NCI-H1092 (cell line): ENCODE results near the gene AGTR1.
"Not testable (repeated sequence)": the region's sequence is repeated elsewhere in the genome, so short reads cannot be mapped to it uniquely, and the experiment has no call there.

Experiments used
- DNase-seq: peaks from one replicate; lab custom pipeline; 2025; lab: John Stamatoyannopoulos, UW

Gene AGTR1

DNA sequence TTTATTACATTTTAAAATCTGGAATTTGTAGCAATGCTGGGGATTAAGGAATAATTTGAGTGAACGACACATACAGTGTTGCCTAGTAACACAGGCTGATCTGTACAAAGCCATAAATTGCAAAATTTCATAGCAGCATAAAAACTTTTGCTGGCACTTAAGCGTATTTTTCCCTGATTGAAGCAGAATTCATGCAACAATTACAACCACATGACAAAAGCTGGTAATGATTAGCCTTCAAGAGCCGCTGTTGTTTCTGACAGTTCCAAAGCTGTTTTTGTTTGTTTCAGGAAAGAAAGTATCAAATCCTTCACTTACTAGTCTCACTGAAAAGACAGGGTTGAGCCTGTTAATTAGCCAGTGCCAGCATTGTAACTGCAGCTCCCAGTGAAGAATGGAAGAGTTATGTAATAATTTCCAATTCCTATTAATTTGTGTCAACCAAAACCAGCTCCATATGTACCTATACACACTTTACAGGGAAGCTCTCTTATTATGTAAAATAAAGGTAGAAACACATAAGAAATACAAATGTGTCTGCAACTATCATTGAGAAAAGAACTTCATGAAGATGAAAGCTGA lies 60.7 kb downstream of the AGTR1 start:
- no peak for DNase-seq

DNA sequence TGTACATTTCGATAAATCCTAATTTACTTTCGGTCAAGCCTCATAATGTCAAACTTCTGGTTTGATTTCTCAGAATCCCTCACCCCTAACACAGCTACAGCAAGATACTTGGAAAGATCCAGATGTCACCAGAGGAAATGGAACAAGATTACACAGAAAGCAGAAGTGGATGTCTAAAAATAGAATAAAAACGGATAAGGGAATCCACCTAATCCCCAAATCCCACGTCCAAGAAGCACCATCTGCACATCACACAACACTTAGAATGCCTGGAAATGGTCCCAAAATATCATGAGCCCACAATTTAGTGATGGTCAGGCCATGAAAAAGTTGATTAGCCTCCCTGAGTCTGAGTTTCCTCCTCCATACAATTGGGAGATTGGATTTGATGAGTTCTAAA lies 61.7 kb downstream of the AGTR1 start:
- DNase-seq: no peak

DNA sequence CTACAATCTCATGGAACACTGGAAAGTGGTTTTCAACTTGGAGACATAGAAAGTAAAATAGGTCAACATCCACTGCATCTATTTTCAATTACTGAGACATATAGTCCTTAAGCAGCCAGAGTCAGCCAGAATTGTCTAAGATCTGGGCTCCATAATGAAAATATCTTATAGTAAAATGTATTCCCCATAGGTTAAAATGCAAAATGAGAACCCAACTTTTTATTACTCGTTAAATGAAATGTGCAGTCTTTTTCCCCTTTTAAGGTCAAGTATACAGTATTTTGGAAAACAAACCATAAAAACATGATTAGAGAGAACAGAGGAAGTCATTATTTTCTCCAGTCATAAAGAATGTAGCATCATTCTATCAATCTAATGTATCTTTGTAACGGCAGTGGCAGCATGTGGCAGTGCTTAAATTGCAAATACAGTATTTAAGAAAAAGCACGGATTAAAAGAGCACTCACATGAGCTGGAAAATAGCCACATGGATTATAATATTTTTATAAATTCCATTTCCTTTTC lies 65.5 kb downstream of the AGTR1 start:
- DNase-seq: no peak

DNA sequence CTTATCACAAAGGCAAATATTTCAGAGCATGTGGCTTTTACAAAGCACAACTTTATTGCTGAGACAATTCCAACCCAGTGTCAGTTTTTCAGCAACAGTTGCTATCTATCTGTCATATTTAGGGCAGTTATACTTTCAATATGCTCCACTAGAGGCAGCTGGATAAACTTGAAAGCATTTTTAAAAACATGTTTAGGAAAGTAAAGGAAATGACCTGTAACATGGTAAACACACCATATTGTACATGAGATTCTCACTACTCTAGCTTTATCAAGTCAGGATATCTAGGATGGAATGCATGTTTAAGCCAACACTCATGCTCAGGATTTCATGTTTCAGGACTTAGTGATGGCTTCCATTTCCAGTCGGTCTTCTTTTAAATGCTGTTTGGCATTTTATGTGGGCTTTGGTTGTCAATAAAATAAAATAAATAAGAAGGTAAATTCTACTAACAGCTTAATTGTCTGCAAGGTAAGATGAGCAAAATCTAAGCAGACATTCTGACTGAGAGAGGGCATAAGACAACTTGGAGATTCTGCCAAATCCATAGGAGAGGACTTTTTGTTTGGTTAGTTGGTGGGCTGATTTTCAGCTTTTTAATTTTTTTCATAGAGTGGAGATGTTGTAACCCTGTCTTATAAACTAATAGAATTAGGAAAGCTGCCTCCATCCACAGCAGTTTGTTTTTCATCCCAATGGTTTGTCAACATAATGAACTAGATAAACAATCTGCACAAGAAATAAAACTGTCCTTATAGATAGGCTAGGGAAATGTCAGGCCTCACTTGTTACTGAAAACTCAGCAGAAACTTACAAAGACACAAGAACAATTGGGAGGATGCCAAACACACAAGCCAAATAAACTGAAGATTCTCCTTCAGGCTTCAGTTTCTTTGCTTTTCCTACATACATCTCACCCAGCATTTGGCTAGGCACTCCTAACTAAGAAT lies 66.6 kb downstream of the AGTR1 start:
- no peak for DNase-seq

DNA sequence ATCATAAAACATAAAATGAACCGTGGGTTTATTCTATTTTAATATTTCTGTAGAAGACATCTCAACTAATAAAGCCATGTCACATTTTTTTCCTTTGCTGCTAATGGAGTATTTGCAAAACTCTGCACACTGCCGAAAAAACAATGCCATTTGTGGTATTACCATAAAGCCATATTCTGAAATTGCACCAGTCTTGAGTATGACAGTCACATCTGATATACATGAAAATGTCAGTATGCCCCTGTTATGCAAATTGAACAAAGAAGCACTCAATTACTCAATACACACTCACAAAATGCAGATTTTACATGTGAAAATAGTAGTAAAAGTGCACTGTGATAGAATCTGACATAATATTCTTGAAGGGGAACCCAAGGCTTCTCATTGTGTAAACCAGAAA lies 74.7 kb downstream of the AGTR1 start:
- DNase-seq: no peak

DNA sequence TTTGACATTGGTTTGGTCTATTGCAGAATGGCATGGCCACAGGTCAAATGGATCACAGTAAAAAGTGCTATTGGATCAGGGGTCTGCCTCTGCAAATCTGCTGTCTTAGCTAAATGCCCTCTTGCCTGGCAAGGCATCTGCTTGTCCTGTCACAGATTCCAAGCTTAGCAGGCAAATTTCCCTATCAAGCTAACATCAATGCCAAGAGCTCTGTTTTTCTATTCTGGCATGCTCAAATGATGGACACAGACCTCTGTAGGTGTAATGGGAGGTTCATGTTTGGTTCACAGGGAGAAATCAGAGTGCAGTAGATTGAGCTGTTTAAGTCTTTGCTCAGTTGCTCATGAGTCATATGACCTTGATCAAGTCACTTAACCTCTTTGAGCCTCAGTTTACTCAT lies 75.1 kb downstream of the AGTR1 start:
- DNase-seq: no peak

DNA sequence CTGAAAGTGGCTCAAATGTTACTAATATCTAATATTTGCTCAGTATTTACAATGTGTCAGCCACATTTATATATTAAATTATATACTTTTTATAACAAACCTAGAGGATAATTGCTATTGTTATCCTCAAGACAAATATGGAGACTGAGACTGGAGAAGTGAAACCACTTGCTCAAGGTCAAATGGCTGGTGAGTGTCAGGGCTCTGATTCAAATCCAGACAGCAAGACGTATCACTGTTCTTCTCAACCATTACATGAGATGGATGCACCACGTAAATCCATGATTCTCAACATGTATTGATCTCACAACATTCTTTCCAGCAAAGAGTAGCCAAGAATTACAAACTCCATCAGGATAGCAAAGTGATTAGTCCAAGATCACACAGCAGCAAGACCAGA lies 76.1 kb downstream of the AGTR1 start:
- no peak for DNase-seq

DNA sequence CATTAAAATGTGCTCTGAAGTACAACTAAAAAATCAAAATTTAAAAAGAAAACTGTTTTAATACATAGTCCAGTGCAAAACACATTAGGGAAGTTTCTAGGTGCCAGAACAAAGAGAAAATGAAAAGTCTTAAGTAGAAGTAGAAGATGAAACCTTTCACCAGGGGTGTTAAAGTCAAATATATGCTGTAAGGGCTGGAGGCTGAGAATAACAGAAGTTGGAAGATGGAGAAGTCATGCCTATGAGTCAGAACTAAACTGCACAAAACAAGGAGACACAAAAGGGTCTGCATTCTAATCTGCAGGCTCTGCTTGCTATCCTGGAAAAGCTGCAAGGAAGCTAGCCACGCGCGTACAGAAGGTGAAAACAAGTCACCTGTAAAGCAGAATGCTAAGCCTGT lies 81.2 kb downstream of the AGTR1 start:
- no peak for DNase-seq

DNA sequence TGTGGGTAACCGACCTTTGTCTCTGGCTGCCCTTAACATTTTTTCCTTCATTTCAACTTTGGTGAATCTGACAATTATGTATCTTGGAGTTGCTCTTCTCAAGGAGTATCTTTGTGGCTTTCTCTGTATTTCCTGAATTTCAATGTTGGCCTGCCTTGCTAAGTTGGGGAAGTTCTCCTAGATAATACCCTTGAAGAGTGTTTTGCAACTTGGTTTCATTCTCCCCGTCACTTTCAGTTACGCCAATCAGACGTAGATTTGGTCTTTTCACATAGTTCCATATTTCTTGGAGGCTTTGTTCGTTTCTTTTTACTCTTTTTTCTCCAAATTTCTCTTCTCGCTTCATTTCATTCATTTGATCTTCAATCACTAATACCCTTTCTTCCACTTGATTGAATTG lies 87.3 kb downstream of the AGTR1 start:
- not testable (repeated sequence) for DNase-seq

DNA sequence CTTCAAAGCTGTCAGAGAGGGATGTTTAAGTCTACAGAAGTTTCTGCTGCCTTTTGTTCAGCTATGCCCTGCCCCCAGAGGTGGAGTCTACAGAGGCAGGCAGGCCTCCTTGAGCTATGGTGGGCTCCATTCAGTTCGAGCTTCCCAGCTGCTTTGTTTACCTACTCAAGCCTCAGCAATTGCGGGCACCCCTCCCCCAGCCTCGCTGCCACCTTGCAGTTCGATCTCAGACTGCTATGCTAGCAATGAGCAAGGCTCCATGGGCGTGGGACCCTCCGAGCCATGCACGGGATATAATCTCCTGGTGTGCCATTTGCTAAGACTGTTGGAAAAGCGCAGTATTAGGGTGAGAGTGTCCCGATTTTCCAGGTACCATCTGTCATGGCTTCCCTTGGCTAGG lies 88.5 kb downstream of the AGTR1 start:
- not testable (repeated sequence) for DNase-seq

DNA sequence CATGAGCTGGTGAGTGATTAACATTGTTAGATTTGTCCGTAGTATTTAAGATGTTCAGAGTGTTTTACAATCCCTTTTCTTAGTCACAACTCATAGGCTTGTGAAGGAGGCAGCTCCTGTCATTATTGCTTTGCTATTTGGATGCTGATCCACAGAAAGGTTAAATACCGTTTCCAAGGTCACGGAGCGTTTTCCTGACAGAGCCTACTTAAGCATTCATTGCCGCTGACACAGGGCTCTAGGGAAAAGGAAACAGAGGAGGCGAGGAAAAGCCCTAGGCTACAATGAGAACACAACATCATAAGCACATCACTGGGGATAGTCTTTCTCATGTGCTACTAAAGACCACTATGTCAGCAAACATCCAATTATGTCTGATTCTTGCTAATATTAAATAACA lies 91.4 kb downstream of the AGTR1 start:
- DNase-seq: no peak

DNA sequence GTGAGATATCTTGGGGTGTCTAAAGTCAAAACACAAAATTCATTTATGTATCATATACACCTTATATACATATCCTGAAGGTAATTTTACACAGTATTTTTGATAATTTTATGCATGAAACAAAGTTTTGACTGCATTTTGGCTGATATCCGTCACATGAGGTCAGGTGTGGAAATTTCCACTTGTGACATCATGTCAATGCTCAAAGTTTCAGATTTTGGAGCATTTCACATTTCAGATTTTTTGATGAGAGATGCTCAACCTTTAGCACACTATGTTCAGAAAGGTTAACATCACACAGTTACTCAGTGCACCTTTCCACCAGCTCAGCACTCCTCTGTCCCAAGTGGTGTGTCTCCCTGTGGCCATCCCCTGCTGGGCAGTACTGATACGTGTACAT lies 92.2 kb downstream of the AGTR1 start:
- DNase-seq: no peak

DNA sequence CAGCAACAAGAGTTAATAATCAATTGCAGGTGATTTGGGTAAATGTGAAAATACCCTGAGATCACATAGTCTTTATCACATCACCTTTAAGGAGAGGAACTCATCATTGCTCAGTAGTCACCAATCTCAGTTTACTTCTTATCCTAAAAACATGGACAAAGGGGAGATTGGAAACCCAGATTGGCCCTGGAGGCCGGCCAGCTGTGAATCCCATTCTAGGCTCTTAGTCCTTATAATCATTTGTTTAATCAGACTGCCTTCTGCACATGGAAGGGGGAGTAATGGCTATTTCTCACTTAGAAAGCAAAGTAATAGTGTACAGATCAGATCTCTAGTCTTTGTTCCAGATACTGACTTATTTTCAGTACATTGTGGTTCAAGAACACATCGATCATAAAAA lies 92.7 kb downstream of the AGTR1 start:
- no peak for DNase-seq

DNA sequence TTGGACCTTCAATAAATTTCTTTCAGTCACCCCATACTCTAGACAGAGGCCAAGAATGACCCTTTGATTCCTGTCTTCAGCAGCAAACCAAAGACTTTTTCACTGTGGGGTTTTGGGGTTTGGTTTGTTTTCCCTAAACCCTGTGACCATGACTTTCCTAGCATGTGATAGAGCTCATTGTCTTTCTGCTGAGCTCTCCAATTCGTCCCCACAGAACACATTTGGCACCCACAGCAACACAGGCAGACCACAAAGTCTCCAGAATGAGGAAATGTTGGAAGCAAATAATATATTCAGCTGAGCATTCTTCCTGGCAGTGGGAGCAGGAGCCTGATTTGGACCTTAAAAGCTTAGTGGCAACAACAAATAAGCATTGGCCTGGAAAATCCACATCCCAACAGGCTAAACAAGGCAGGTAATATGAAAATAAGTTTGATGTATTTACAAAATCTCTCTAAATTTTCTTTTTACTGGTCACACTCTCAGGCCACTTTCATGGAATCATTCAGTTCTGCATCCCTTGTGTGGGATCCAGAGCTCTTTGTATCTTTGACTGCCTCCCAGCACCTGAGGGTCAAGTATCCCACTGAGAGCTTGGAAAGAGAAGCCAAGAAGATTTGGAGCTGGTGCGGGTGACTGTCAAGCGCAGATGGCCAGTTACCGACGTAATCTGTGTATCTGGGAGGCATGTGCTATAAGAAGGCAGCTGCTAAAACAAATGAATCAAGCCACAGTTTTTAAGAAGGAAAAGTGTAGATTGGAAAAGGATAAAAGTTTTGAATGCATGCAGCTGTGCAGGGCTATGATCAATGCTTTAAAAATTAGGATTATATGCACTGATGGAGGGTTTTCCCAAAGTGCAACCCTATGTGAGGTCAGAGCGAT lies 93.4 kb downstream of the AGTR1 start:
- DNase-seq: no peak

DNA sequence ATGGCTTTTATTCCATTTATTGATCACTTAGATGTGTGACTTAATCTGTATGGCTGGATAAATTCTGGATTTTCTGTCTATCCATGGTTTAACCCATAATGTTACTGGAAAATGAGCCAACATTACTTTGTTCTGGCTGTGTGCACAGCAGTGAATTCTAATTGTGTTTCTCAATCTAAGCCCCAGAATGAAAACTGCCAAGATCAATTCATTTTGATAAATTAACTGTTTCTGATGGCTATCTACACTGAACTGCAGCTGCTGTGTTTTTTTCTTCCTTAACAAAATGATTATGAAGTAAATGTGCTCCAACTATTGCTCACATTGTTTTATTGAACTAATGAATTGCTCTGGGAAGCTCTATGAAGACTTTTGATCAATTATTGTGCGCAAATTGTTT lies 94.2 kb downstream of the AGTR1 start:
- DNase-seq: no peak

DNA sequence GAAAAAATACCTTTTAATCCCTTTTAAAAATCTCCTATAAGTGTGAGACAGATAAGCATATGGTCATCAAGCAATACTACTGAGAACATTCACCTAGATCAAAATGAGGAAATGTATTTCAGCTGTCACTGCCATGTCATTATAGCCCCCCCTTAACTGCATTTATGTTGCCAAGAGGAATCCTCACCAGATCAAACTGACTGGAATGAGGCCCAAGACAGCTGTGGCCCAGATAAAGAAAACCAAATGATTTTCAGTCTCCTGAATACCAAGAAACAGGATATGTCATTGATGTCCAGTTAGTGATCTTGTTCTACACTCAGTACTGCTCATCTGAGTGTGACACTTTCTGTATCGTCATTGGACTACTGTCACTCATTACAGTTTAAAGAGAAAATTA lies 94.8 kb downstream of the AGTR1 start:
- DNase-seq: no peak
